Measurements from ENCODE around the gene ATF1. TPM values are rescaled to one million over a fixed set of nuclear protein-coding genes. Genes with fewer than 3 reads are reported as not detected.
"Not testable (repeated sequence)": the region's sequence is repeated elsewhere in the genome, so short reads cannot be mapped to it uniquely, and the experiment has no call there.

ATF1 gene
- total and polyA plus RNA-seq, 10 of the 15 experiments (the other 5 are each of a cell fraction or from before 2014, with no cell fraction given): 15.4 to 92.0 (median 33.6) TPM

- TF ChIP-seq ZBTB40 (IDR thresholded peaks at IDR 0.05; ENCODE audit: borderline replicate concordance) (no peak), REST (IDR thresholded peaks at IDR 0.05; ENCODE audit: low read depth, low read length) (no peak), SUPT20H (IDR thresholded peaks at IDR 0.05; ENCODE audit: borderline replicate concordance, control insufficient read depth, low read depth, low read length) (no peak), ETV6 (conservative IDR thresholded peaks at IDR 0.05 in 1 of 2, IDR thresholded peaks at IDR 0.05 in 1 of 2; ENCODE audit: borderline replicate concordance in 1 of 2, low read depth in 1 of 2) (no peak), USF2 (IDR thresholded peaks at IDR 0.05; ENCODE audit: borderline replicate concordance, low read depth, low read length) (no peak), IRF3 (IDR thresholded peaks at IDR 0.05) (no peak)
These were observed 4.5 kb downstream of the ATF1 start (continued) for GRCh38 chr12:50768391-50768790.

GRCh38 chr12:50768813-50769212, 4.9 kb downstream of the ATF1 start:
- BruUV-seq (replicated peaks); H3K4me1 ChIP-seq (ENCODE audit: control insufficient read depth, insufficient read depth, low read length); H4K20me1 ChIP-seq (ENCODE audit: control insufficient read depth, insufficient read depth); H3K36me3 ChIP-seq (ENCODE audit: control insufficient read depth in 2 of 2, insufficient read depth in 2 of 2, low read length in 1 of 2); H3K27ac ChIP-seq (ENCODE audit: control insufficient read depth, insufficient read depth); H3K9ac ChIP-seq (ENCODE audit: control insufficient read depth, insufficient read depth, low read length); H3K9me3 ChIP-seq (replicated peaks; ENCODE audit: control insufficient read depth, insufficient read depth, low read length); H3K27me3 ChIP-seq (replicated peaks in 1 of 2; ENCODE audit: control insufficient read depth in 2 of 2, insufficient read depth in 2 of 2, low read length in 1 of 2); POLR2A ChIA-PET; FAIRE-seq; DNase-seq (ENCODE audit: low read depth, low spot score); H3K4me3 ChIP-seq; in situ Hi-C loops (cut with MboI); H3K4me2 ChIP-seq (ENCODE audit: control insufficient read depth, insufficient read depth); ATAC-seq; H2AFZ ChIP-seq (ENCODE audit: control insufficient read depth, low read depth, low read length): not testable (repeated sequence)
- intact Hi-C loops (cut with micrococcal nuclease; ENCODE audit: unreplicated experiment): loop anchor here (5.0 to 10.0 kb wide), 3 partner anchors 218 to 556 kb away; partner anchors contain the start of genes BIN2 and SLC11A2
- CTCF ChIA-PET: interaction anchor here (0.6 to 3.0 kb wide), 7 partner anchors 9 to 762 kb away, joined by 3 to 28 read pairs (median 4); no protein-coding TSS in a partner anchor
- RAD21 ChIA-PET (ENCODE audit: unreplicated experiment): interaction anchor here (0.5 to 1.6 kb wide), 2 partner anchors 218 to 259 kb away, joined by 3 to 5 read pairs; no protein-coding TSS in a partner anchor
- SMC1A ChIA-PET (ENCODE audit: uncharacterized antibody, unreplicated experiment): interaction anchor here (1.5 to 6.5 kb wide), 2 partner anchors 50 to 217 kb away, joined by 4 to 75 read pairs; no protein-coding TSS in a partner anchor
- peaks cover 42% of the 10 kb centered on the region for H3K79me2 ChIP-seq (ENCODE audit: control insufficient read depth, insufficient read depth, low read length)
- WGBS (ENCODE audit: insufficient coverage, insufficient replicate concordance, low lambda C conversion rate, missing lambda C conversion rate): 73% methylated on average over 2 of the region's 2 CpGs

All from GM12878 (cell line).